T-helper 1 cell treated with Interleukin-12 subunit alpha and Interleukin-12 subunit beta and Interleukin-4 antibody, amounts not matched to agents 30 ng/mL and 1 ng/mL, for 36 hours (primary cell): Measurements from ENCODE around the gene TNS1. TPM values are rescaled to one million over a fixed set of nuclear protein-coding genes. Genes with fewer than 3 reads are reported as not detected.
"Not testable (repeated sequence)": the region's sequence is repeated elsewhere in the genome, so short reads cannot be mapped to it uniquely, and the experiment has no call there.

Experiments
- intact Hi-C: fragments of 100-400 bp; cut with micrococcal nuclease; formaldehyde crosslinking; loops from one replicate; pipeline ENCODE4 v1.15.1; 2024
- total RNA-seq: library from RNA; stranded (reverse); gene quantifications from 2 replicates; pipeline ENCODE4 v1.2.3, GENCODE V29; 2022

The TNS1 gene
- total RNA-seq, 1 donor from 2014 or later: 1.0 TPM

DNA sequence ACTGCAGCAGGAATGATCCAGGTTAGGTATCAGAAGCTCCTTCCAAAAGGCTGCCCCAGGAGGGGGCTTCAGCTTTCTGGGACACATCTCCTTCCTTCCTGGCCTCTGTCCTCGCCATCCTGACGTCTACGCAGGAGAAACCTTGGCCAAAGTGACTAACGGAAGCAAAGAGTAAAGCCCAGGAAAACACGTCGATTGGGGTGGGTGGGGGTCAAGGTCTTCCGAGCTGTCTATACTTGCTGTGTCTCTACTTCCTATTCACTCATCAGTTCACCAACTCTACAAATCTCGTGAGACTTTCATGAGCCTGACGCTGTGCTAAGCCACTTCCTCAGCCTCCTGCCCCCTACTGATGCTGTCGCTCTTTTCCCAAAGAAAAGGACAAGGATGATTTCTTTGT is 212.6 kb downstream of the TNS1 start:
- intact Hi-C loops: no loop called here

DNA sequence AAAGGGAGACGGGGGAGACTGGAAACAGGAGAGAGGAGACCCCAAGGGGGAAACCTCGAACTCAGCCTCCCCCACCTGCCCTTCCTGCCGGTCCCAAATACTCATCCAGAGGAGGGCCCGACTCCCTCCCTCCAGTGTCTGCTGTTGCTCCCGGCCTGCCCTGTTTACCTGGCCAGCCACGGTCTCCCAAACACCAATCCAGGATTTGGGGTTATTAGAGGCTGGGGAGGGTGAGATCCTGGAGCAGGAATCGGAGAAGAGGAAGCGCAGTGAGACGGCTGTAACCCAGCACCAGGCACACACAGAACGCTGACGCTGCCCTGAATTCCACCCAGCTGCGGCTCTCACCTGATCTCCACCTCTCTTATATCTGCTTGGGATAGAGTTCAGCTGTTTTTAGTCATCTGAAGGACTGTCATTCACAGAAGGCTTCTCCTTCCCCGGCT is 213.0 kb downstream of the TNS1 start:
- intact Hi-C loops: loop anchor here (1.0 kb wide), 5 partner anchors 97 to 279 kb away; no protein-coding TSS in a partner anchor

DNA sequence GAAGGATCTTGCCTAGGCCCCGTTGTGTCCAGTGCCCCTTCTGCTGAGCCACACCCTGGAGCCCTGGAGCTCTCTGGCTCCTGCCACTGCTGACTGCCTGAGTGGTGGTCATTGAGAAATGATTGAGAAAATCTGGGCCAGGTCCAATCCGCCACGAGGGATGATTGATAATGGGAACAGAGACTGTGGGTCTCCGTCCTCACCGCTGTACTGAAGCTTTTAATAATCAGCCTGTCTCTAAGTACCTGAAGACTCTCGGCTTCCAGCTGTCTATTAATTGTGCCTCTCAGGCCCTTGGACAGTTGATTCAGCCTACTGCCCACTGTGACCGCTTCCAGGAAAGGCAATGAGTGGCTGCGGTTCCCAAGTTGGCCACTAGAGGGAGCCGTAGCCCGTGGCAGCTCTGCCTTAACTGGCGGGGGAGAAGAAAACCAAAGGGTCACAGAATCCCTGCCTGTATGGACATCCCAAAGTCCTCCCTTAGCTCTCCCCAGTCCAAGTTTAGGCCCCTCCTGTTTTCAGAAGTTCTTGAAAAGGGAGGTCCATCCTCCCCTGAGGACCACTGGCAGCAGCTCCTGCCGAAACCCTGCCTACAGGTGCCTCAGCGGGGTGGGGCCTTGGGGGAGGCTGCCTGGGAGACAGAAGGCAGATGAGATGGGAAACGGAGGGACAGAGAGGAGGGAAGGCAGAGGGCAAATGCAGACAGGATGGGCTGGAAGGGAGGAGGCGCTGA is 213.6 kb downstream of the TNS1 start:
- intact Hi-C loops: loop anchor here (1.0 kb wide), 5 partner anchors 97 to 279 kb away; no protein-coding TSS in a partner anchor

DNA sequence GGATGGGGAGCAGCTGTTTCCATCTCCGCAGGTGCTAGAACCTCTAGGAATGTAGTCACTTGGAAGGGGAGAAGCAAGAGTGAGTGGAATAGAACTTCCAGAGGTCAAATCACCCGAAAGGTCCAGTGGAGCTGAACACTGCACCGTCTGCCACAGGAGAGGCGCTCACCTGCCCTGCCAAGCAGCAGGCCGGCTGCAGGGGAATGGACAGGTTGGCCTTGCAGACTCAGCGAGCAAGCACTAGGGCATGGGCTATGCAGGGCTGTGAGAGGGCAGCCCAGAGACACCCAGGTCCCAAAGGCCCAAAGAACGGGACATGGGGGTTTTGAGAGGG is 214.2 kb downstream of the TNS1 start:
- intact Hi-C loops: loop anchor here (1.0 kb wide), 5 partner anchors 98 to 280 kb away; no protein-coding TSS in a partner anchor

DNA sequence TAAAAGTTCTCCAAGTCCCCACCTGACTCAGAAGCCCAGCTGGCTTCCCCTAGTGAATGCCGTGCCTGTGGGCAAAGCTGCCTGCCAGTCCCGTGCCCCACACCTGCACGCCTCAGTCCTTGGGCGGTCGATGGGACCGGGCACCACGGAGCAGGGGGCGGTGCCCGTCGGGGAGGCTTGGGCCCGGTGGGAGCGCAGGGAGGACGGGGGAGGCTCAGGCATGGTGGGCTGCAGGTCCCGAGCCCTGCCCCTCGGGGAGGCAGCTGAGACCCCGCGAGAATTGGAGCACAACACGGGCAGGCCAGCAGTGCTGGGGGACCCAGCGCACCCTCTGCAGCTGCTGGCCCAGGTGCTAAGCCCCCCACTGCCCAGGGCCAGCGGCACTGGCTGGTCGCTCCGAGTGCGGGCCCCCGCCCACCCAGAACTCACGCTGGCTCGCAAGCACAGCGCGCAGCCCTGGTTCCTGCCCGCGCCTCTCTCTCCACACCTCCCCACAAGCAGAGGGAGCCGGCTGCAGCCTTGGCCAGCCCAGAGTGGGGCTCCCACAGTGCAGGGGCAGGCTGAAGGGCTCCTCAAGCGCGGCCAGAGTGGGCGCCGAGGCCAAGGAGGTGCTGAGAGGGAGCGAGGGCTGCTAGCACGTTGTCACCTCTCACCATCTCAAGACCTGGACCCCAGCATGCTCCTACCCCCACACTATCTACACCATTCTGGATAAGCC is 215.5 kb downstream of the TNS1 start:
- intact Hi-C loops: no loop called here

DNA sequence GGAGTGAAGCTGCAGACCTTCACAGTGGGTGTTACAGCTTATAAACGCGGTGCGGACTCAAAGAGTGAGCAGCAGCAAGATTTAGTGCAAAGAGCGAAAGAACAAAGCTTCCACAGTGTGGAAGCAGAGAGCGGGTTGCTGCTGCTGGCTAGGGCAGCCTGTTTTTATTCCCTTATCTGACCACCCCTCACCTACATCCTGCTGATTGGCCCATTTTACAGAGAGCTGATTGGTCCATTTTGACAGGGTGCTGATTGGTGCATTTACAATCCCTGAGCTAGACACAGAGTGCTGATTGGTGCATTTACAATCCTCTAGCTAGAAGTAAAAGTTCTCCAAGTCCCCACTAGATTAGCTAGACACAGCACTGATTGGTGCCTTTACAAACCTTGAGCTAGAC is 216.2 kb downstream of the TNS1 start:
- intact Hi-C loops: not testable (repeated sequence)

DNA sequence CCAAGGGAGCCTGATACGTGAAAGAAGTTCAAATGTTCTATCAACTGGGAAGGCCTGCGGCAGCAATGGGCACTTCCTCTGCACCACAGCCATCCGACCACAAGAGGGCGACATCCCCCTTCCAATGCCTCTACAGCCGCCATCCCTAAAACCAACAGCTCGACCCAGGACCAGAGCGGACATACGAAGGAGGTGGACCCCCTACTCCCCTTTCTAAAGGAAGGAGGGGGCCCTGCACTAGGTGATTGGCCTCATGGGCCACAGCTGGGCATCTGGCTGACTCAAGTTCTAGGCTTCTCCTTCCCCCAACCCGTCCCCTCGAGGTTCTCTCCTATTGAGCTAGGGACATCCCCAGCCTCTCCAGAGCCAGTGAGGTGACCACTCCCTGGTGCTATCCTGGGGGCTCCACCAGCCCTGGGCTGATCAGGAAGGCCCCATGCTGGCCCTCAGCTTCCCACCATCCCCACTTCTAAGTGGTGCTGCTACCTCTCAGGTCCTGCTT is 217.2 kb downstream of the TNS1 start:
- intact Hi-C loops: loop anchor here (1.0 kb wide), 5 partner anchors 101 to 283 kb away; no protein-coding TSS in a partner anchor

DNA sequence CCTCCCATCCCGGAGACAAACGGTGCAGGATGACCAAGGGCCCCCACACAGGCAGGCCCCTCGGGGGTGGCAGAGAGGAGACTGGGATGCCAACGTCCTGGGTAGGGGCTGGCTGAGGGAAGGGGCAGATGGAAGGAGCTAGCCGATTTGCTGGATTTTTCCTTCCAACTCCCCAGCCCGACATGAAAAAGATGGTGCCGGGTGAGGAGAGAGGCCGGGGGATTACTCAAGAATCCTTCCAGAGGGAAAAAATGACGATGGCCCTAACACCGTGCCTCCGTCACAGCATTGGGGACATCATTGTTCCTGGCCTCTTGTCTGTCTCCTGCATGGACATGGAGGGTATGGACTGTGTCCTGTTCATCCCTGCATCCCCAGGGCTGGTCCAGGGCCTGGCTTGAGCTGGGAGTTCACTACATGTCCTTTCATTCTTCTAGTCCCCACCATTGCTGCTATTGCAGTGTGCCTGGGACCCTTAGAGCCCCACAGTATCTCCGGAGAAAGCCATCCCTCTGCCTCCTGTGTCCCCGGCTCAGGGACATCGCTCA is 217.7 kb downstream of the TNS1 start:
- intact Hi-C loops: loop anchor here (1.0 kb wide), 5 partner anchors 101 to 283 kb away; no protein-coding TSS in a partner anchor

DNA sequence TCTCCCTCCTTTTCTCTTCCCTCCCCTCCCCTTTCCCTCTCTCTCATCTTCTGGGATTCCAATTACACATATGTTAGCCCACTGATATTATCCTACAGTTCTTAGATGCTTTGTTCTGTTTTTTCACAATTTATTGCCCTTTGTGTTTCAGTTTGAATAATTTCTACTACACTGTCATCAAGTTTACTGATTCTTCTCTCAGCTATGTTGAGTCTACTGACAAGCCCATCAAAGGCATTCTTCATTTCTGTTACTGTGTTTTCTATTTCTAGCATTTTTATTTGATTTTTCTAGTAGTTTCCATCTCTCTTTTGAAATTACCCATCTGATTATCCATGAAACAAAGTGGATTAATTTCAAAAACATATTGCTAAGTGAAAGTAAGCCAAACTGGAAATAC is 219.6 kb downstream of the TNS1 start:
- intact Hi-C loops: no loop called here

DNA sequence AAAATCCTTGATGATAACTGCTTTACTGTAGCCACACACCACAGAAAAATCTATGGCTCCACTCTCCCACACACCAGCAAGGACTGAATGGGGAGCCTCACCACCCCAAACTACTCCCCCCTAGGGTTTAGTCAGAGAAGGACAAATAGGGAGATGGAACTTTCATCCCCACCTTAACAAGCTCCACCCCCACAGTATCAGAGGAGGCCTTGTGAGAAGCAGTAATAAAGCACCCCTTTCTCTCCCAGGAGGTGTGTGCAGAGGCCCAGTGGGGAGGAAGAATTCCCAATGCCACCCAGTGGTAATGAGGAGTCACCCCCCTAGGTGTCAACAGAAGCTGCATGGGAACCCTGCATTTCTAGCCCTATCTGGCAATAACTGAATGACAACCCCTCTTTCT is 224.9 kb downstream of the TNS1 start:
- intact Hi-C loops: no loop called here

DNA sequence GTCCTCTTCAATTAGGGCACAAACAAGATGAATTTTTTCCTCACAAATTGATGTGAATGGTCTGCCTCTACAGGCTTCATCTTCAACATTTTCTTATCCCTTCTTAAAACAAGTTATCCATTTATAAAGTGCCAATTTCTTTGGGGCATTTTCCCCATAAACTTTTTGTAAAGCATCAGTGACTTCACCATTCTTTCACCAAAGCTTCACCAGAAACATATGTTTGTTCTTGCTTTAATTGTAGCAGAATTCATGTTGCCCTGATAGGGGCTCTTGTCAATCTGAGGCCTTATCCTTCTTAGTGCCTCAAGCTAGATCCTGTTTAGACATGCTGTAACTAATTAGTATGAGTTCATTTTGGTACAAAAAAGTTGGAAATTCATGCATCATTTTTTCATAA is 226.2 kb downstream of the TNS1 start:
- intact Hi-C loops: no loop called here

DNA sequence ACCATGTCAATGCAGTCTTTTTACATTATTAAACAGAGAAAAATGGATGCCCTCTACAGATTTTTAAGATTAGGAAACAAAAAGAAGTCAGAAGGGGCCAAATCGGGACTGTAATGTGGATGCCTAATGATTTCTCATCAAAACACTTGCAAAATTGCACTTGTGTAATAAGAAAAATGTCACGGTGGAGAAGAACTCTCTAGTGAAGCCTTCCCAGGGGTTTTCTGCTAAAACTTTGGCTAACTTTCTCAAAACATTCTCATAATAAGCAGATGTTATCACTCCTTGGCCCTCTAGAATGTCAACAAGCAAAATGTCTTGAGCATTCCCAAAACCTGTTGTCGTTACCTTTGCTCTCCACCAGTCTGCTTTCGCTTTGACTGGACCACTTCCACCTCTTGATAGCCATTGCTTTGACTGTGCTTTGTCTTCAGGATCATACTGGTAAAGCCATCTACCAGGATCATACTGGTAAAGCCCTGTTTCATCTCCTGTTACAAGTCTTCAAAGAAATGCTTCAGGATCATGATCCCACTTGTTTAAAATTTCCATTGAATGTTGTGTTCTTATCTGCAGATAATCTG is 226.8 kb downstream of the TNS1 start:
- intact Hi-C loops: no loop called here

DNA sequence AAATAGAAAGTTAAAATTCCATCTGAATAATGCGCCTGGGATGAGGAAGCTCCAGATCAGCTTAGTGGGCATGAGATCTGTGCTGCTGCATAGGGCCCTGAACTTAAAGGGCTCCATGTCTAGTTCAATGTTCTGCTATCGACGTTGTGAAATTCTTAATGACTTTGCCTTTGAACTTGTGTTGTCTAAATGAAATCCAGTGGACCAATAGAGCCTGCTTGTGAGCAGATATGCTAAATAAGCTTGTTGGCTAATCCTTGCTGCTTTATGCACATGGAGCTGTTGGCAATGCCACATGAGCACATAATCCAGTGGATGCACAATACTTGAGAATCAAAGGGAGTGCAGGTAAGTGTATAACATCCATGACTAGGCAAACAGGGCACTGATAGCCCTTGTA is 228.6 kb downstream of the TNS1 start:
- intact Hi-C loops: no loop called here

DNA sequence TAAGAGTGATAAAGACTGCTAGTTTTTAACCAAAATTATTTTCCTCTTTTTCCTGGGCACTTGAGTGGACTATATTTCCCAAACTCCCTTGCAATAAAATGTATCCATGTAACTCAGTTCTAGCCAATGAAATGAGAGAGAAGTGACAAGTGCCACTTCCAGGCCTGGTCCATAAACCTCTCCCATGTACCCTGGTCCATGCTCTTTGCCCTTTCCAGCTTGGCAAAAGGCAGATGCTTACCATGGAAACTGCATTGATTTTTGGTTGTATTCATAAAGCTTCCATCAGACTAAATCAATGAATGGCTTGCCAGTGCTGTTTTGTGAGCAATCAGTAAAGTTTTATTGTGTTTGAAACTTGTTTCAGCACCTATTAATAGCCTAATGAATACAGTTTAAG is 229.3 kb downstream of the TNS1 start:
- intact Hi-C loops: no loop called here

DNA sequence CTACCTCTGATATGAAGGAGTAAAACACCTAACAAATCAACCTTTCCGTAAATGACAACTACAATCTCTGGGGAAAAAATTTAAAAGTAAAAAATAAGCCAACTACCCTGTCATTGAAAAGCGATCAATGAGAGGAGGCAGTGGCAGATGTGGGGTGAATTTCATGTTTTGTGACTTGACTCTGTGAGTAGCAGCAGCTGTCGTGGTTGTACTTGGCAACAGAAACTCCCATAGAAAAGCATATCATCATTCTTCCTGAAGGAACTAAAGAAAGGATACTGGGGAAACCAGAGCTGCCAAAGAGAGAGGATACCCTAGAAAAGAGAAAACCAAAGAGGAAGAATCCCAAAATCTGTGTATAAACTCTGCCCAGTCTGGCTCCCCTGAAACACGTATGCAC is 236.4 kb downstream of the TNS1 start:
- intact Hi-C loops: no loop called here

DNA sequence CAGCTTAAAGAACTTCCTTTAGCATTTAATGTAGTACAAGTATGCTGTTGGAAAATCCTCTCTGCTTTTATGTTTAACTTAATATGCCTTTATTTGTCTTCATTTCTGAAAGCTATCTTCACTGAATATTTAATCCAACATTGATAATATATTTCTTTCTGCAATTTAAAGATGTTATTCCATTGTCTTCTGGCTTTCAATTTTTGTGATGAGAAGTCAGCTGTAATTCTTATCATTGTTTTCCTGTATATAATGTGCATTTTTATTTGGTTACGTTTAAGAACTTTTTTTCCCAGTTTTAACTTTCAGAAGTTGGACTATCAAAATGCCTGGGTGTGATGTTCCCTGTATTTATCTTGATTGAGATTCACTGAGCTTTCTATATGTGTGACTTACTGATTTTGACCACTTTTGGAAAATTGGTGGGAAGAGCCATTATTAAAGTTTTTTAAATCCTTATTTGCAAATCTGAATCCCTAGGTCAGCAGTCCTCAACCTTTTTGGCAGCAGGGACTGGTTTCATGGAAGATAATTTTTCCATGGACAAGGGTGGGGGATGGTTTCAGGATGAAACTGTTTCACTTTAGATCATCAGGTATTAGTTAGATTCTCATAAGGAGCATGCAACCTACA is 241.0 kb downstream of the TNS1 start:
- intact Hi-C loops: no loop called here

DNA sequence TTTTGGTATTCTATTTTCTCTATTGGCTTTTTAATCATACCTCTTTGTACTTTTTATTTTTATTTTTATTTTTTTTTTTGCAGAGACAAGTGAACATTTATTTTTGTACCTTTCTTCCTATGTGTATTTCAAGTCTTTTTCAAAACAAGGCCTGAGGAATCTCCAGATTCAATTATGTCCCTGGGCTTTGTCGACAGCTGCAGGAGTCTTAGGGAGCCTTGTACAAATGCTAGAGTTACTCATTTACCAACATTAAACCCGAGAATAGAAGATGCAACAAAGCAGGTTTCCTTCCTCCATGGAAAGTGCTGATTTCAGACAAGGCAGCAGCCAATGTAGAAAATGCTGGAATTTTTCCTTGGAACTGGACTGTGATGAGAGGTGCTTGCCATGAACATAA is 242.8 kb downstream of the TNS1 start:
- intact Hi-C loops: no loop called here

DNA sequence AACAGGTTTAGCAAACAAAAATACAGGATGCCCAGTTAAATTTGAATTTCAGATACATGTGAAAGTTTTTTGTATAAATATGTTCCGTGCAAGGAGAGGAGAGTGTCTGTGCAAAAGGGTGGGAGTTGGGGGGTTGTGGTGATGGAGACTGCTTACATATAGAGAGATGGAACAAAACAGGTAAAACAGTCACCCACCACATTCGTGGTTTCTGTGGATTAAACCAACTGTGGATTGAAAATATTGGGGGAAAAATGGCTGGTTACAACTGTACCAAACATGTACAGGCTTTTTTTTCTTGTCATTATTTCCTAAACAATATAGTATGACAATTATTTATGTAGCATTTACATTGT is 245.7 kb downstream of the TNS1 start:
- intact Hi-C loops: no loop called here

DNA sequence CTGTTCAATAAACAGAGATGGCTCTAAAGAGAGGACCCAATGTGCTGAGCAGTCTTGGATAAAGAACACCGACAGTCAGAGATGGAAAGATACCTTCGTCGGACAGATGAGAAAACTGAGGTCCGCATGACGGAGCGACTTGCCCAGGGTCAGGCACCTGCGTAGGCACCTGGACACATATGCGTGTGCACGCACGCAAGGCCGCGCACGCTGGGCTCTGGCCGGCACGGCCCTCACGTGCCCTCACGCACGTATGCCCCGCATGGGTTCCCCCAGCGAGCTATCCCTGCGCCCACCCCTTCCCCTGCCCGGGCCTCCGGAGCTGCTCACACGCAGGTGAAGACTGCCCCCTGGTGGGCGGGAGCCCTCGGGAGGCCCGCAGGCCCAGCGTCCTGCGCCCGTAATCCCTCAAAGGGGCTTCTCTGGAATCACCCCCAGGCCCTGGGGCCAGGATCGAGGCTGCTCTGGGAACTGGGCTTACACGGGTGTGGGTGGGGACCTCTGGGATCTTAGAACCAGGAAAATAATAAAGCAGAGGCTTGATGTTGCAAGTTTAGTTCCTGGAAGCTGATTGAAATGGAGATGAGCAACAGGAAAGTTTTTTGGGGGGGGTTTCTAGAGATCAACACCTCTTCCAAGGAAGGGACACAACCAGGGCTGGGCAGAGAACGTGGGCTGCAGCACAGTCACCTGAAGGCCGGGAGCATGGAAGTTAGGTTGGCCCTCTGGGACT is 246.3 kb downstream of the TNS1 start:
- intact Hi-C loops: loop anchor here (1.0 kb wide), 2 partner anchors 106 to 1074 kb away; no protein-coding TSS in a partner anchor

DNA sequence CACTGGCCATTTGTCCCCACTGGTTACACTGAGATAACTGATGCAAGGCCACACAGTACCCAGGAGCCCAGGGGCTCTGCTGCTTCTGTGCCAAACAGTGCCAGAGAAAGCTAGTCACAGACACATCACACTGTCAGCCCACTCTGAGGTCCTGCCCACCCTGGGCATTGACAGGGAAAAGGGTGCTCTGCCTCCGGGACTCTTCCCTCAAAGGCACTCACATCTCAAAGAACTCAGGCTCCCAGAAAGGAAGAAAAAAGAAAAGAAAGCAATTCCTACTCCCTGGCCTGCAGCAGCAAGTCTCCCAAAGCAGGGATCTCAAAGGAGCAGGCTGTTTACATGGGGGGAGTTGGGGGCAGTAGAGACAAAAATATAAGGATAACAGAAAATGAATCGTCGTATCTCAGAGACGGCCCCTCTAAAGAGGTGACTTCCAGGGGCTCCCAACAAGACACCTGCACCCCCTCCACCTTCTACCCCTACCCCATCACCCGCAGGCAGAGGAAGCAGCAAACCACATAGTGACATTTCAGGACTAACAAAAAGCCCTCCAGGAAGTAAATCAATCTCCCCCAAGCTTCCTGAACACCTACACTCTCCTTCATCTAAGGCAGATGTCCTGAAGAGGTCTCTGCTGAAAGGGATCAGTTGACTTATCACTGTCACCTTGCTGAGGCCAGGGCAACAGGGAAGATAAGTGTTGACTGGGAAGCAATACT is 247.6 kb downstream of the TNS1 start:
- intact Hi-C loops: no loop called here
